CD4-positive, CD25-positive, alpha-beta regulatory T cell (primary cell): ENCODE results near the gene KICS2. TPM values are rescaled to one million over a fixed set of nuclear protein-coding genes. Genes with fewer than 3 reads are reported as not detected.
A peak's percentile ranks its signal among the peaks of the same experiment; 100 is the strongest.

Experiments
- ATAC-seq, 2 donors: fragments of 150-1000 bp; cut with Tn5 transposase; one replicate each; pipeline ENCODE4 v1.10.0; 2021; ENCODE audit warnings: low read depth in 2 of 2, moderate number of reproducible peaks in 2 of 2, moderate library complexity in 1 of 2
- DNase-seq, 3 donors: peaks; one replicate each; pipeline versions ENCODE4 v3.0.0 to v3.0.0-alpha.2; 2012 to 2022; ENCODE audit warnings: mixed read lengths in 1 of 3
- H3K27ac ChIP-seq: one replicate; pipeline ENCODE4 v1.7.0; 2013; ENCODE audit warnings: mild to moderate bottlenecking, low read length; ENCODE audit not compliant: insufficient read depth, poor library complexity, severe bottlenecking
- H3K27me3 ChIP-seq: one replicate; pipeline ENCODE4 v1.7.0; 2013; ENCODE audit warnings: low read length; ENCODE audit not compliant: control insufficient read depth, insufficient read depth
- H3K36me3 ChIP-seq: one replicate; pipeline ENCODE4 v1.7.0; 2013; ENCODE audit warnings: mild to moderate bottlenecking, low read length, moderate library complexity; ENCODE audit not compliant: control insufficient read depth, insufficient read depth
- H3K4me1 ChIP-seq: 2 replicates; pipeline ENCODE4 v1.7.0; 2013; ENCODE audit warnings: mild to moderate bottlenecking, low read length; ENCODE audit not compliant: insufficient read depth, control insufficient read depth, poor library complexity, severe bottlenecking
- H3K4me3 ChIP-seq: one replicate; pipeline ENCODE4 v1.7.0; 2013; ENCODE audit warnings: low read depth, mild to moderate bottlenecking, low read length, moderate library complexity
- H3K9me3 ChIP-seq, 2 experiments: 1 replicate in 1 of 2; 2 replicates in 1 of 2; pipeline ENCODE4 v1.7.0; 2013; ENCODE audit warnings: low read length in 2 of 2, mild to moderate bottlenecking in 1 of 2, moderate library complexity in 1 of 2; ENCODE audit not compliant: control insufficient read depth in 2 of 2
- H3K27ac Mint-ChIP-seq, 3 donors: one replicate each; pipeline ENCODE4 v1.8.0; 2020 to 2022; ENCODE audit warnings: mild to moderate bottlenecking in 3 of 3, mixed read lengths in 3 of 3, moderate library complexity in 2 of 3
- H3K27me3 Mint-ChIP-seq: one replicate; pipeline ENCODE4 v1.8.0; 2022; ENCODE audit warnings: mild to moderate bottlenecking, mixed read lengths
- H3K36me3 Mint-ChIP-seq: one replicate; pipeline ENCODE4 v1.8.0; 2020; ENCODE audit warnings: mixed read lengths
- H3K4me1 Mint-ChIP-seq, 4 donors: one replicate each; pipeline ENCODE4 v1.8.0; 2020 to 2022; ENCODE audit warnings: mixed read lengths in 4 of 4, mild to moderate bottlenecking in 1 of 4
- H3K4me3 Mint-ChIP-seq, 4 donors: one replicate each; pipeline ENCODE4 v1.8.0; 2020 to 2022; ENCODE audit warnings: mild to moderate bottlenecking in 4 of 4, mixed read lengths in 4 of 4, moderate library complexity in 3 of 4
- H3K9me3 Mint-ChIP-seq, 7 donors: one replicate each; pipeline ENCODE4 v1.8.0; 2020 to 2022; ENCODE audit warnings: mixed read lengths in 7 of 7, mild to moderate bottlenecking in 3 of 7, moderate library complexity in 2 of 7
- polyA plus RNA-seq, 4 donors: library from polyadenylated mRNA; unstranded; fragments of 300-500 nt; fragmentation: Illumina TruSeq; gene quantifications; one replicate each; pipeline ENCODE4 v1.2.3, GENCODE V29; 2021
- total RNA-seq: library from RNA; stranded (reverse); gene quantifications from one replicate; pipeline ENCODE4 v1.2.3, GENCODE V29; 2022

The KICS2 gene
- total and polyA plus RNA-seq, 5 donors from 2014 or later: 10.8 to 26.7 (median 12.0) TPM

- Mint-ChIP-seq H3K4me1 (peaks cover 0 to 2% (median 0%) of the 10 kb centered on the region in 4 donors), H3K27me3 (peaks cover 4% of the 10 kb centered on the region), H3K27ac (no peak overlapping the region), H3K4me3 (no peak overlapping the region), H3K9me3 (no peaks in the 10 kb centered on the region), H3K36me3 (no peaks in the 10 kb centered on the region)
- no peak overlapping the region for H3K4me3 ChIP-seq
- no peaks in the 10 kb centered on the region for H3K4me1 ChIP-seq
- H3K27ac ChIP-seq: no peak overlapping the region
- peak in 2 of 3 donors; percentile 55 to 57 for DNase-seq
- no peaks in the 10 kb centered on the region for H3K36me3 ChIP-seq
- no peak for ATAC-seq
- H3K27me3 ChIP-seq: no peaks in the 10 kb centered on the region
- no peaks in the 10 kb centered on the region for H3K9me3 ChIP-seq
Measured at GRCh38 chr12:64256166-64256800, 34.2 kb upstream of the KICS2 start.

GRCh38 chr12:64255249-64255648 is 33.2 kb upstream of the KICS2 start:
- H3K4me1 Mint-ChIP-seq: peaks cover 0 to 2% (median 0%) of the 10 kb centered on the region in 4 donors
- H3K4me3 Mint-ChIP-seq: no peak overlapping the region
- H3K4me1 ChIP-seq: no peaks in the 10 kb centered on the region
- H3K27ac ChIP-seq: no peak overlapping the region
- no peaks in the 10 kb centered on the region for H3K36me3 Mint-ChIP-seq
- H3K27ac Mint-ChIP-seq: no peak overlapping the region
- no peaks in the 10 kb centered on the region for H3K36me3 ChIP-seq
- H3K27me3 Mint-ChIP-seq: peaks cover 4% of the 10 kb centered on the region
- no peaks in the 10 kb centered on the region for H3K9me3 Mint-ChIP-seq
- no peaks in the 10 kb centered on the region for H3K9me3 ChIP-seq
- H3K4me3 ChIP-seq: no peak overlapping the region
- ATAC-seq: no peak
- no peak for DNase-seq
- H3K27me3 ChIP-seq: no peaks in the 10 kb centered on the region

DNA sequence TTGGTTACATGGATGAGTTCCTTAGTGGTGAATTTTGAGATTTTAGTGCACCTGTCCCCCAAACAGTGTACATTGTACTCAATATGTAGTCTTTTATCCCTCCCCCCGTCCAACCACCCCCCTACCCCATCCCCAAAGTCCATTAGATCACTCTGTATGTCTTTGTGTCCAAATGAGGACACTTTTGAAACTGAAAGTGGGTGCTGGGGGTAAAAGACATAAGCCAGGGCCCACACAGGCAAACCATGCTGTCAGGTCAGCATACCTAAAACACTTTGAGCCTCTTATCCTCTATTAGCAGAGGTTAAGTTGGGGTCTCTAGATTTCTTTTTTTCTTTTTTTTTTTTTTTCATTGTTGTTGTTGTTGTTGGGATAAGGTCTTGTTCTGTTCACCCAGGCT is 31.3 kb upstream of the KICS2 start:
- DNase-seq: no peak
- Mint-ChIP-seq H3K36me3 (no peaks in the 10 kb centered on the region), H3K4me1 (peaks cover 0 to 2% (median 0%) of the 10 kb centered on the region in 4 donors), H3K27me3 (peaks cover 4% of the 10 kb centered on the region), H3K27ac (no peak overlapping the region), H3K4me3 (no peak overlapping the region), H3K9me3 (no peaks in the 10 kb centered on the region)
- H3K4me1 ChIP-seq: no peaks in the 10 kb centered on the region
- H3K27ac ChIP-seq: no peak overlapping the region
- H3K27me3 ChIP-seq: peaks cover 2% of the 10 kb centered on the region
- H3K9me3 ChIP-seq: no peaks in the 10 kb centered on the region
- H3K36me3 ChIP-seq: no peaks in the 10 kb centered on the region
- no peak for ATAC-seq
- H3K4me3 ChIP-seq: no peak overlapping the region

DNA sequence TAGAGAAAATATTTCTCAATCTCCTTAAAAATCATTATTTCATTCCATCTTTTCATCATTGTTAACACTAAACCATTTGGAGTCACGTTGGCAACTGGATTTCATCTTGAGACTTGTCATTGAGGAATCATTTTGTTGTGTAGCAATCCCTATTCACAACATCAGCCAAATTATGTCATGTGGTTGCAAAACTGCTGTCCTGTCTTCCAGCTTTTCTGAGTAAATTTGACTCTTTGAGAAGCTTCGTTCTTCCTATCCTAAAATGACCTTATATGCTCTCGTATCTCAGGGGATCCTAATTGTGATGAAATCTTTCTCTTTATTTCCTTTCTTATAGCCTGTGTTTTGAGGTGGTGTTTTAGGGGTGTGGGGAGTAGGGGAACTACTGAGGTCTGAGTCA is 30.6 kb upstream of the KICS2 start:
- H3K4me1 ChIP-seq: no peaks in the 10 kb centered on the region
- Mint-ChIP-seq H3K27me3 (peaks cover 4% of the 10 kb centered on the region), H3K4me3 (no peak overlapping the region), H3K36me3 (no peaks in the 10 kb centered on the region), H3K4me1 (peaks cover 0 to 2% (median 0%) of the 10 kb centered on the region in 4 donors), H3K9me3 (no peaks in the 10 kb centered on the region), H3K27ac (peak overlapping the region in 2 of 3 donors; percentile 15 to 74)
- no peaks in the 10 kb centered on the region for H3K36me3 ChIP-seq
- H3K27ac ChIP-seq: no peak overlapping the region
- no peak overlapping the region for H3K4me3 ChIP-seq
- ATAC-seq (no peak), DNase-seq (no peak)
- H3K27me3 ChIP-seq: peaks cover 2% of the 10 kb centered on the region
- H3K9me3 ChIP-seq: no peaks in the 10 kb centered on the region

DNA sequence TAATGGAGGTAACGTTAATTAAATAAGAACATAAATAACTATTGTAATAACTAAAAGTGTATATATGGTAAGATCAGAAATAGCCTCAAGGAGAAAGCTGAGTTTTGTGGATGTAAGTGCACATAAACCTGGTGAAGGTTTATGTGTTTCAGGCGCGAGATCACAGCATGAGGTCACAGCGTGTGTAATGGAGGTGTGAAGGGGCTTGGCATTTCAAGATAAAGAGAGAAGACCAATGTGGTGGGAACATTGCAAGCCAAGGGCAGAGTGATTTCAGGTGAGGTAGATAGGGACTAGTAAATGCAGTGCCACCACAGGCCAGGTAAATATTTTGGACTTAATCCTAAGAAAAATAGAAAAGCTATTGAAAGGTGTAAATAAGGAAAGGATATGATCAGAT is 21.7 kb upstream of the KICS2 start:
- no peak for ATAC-seq
- H3K4me3 ChIP-seq: no peak overlapping the region
- H3K27ac ChIP-seq: no peak overlapping the region
- no peaks in the 10 kb centered on the region for H3K4me1 ChIP-seq
- Mint-ChIP-seq H3K4me3 (no peak overlapping the region), H3K9me3 (peaks cover 0 to 2% (median 0%) of the 10 kb centered on the region in 7 donors), H3K27me3 (peaks cover 18% of the 10 kb centered on the region), H3K4me1 (no peaks in the 10 kb centered on the region), H3K36me3 (no peaks in the 10 kb centered on the region), H3K27ac (no peak overlapping the region)
- H3K36me3 ChIP-seq: no peaks in the 10 kb centered on the region
- H3K27me3 ChIP-seq: peaks cover 3% of the 10 kb centered on the region
- no peaks in the 10 kb centered on the region for H3K9me3 ChIP-seq
- no peak for DNase-seq

GRCh38 chr12:64240781-64241180 is 18.7 kb upstream of the KICS2 start:
- peaks cover 8% of the 10 kb centered on the region for H3K27me3 ChIP-seq
- no peak overlapping the region for H3K4me3 Mint-ChIP-seq
- ATAC-seq: no peak

GRCh38 chr12:64237382-64237781 is 15.3 kb upstream of the KICS2 start:
- Mint-ChIP-seq H3K27ac (no peak overlapping the region), H3K27me3 (peaks cover 38% of the 10 kb centered on the region), H3K9me3 (peaks cover 0 to 4% (median 0%) of the 10 kb centered on the region in 7 donors), H3K4me1 (peaks cover 0 to 2% (median 0%) of the 10 kb centered on the region in 4 donors), H3K4me3 (no peak overlapping the region), H3K36me3 (no peaks in the 10 kb centered on the region)
- Histone ChIP-seq H3K4me3 (no peak overlapping the region), H3K4me1 (no peaks in the 10 kb centered on the region), H3K27ac (no peak overlapping the region), H3K36me3 (no peaks in the 10 kb centered on the region), H3K27me3 (peaks cover 10% of the 10 kb centered on the region), H3K9me3 (no peaks in the 10 kb centered on the region)
- ATAC-seq: no peak
- DNase-seq: no peak

More at GRCh38 chr12:64240781-64241180, 18.7 kb upstream of the KICS2 start:
- Histone ChIP-seq H3K4me1 (no peaks in the 10 kb centered on the region), H3K9me3 (no peaks in the 10 kb centered on the region), H3K36me3 (no peaks in the 10 kb centered on the region), H3K27ac (no peak overlapping the region), H3K4me3 (no peak overlapping the region)
- Mint-ChIP-seq H3K36me3 (no peaks in the 10 kb centered on the region), H3K27ac (no peak overlapping the region), H3K27me3 (peaks cover 23% of the 10 kb centered on the region), H3K9me3 (peaks cover 0 to 2% (median 0%) of the 10 kb centered on the region in 7 donors), H3K4me1 (peaks cover 0 to 2% (median 0%) of the 10 kb centered on the region in 4 donors)
- no peak for DNase-seq

- Mint-ChIP-seq H3K4me1 (peaks cover 0 to 2% (median 0%) of the 10 kb centered on the region in 4 donors), H3K27ac (no peak overlapping the region), H3K9me3 (peaks cover 0 to 4% (median 0%) of the 10 kb centered on the region in 7 donors), H3K27me3 (peaks cover 32% of the 10 kb centered on the region), H3K4me3 (no peak overlapping the region), H3K36me3 (no peaks in the 10 kb centered on the region)
- DNase-seq (no peak), ATAC-seq (no peak)
- Histone ChIP-seq H3K9me3 (no peaks in the 10 kb centered on the region), H3K4me1 (no peaks in the 10 kb centered on the region), H3K27me3 (peaks cover 13% of the 10 kb centered on the region), H3K4me3 (no peak overlapping the region), H3K36me3 (no peaks in the 10 kb centered on the region), H3K27ac (no peak overlapping the region)
Measured at GRCh38 chr12:64236549-64236948, 14.5 kb upstream of the KICS2 start.
